Mesothelial cell of epicardium (in vitro differentiated cells): Measurements from ENCODE around the gene SYT8. TPM values are rescaled to one million over a fixed set of nuclear protein-coding genes. Genes with fewer than 3 reads are reported as not detected.

Source experiments
- DNase-seq, 2 experiments: peaks; one replicate each; pipeline ENCODE4 v3.0.0; 2021; ENCODE audit warnings: low spot score in 2 of 2; ENCODE audit not compliant: unreplicated experiment in 2 of 2
- H3K27ac Mint-ChIP-seq: 2 replicates; pipeline ENCODE4 v1.8.0; 2021; ENCODE audit warnings: mixed read lengths
- H3K27me3 Mint-ChIP-seq: 2 replicates; pipeline ENCODE4 v1.8.0; 2021; ENCODE audit warnings: low read depth, mixed read lengths
- H3K36me3 Mint-ChIP-seq: 2 replicates; pipeline ENCODE4 v1.8.0; 2021; ENCODE audit warnings: mixed read lengths
- H3K4me1 Mint-ChIP-seq: 2 replicates; pipeline ENCODE4 v1.8.0; 2021; ENCODE audit warnings: mixed read lengths
- H3K4me3 Mint-ChIP-seq: 2 replicates; pipeline ENCODE4 v1.8.0; 2021; ENCODE audit warnings: mild to moderate bottlenecking, moderate library complexity, mixed read lengths
- H3K9me3 Mint-ChIP-seq: 2 replicates; pipeline ENCODE4 v1.8.0; 2021; ENCODE audit warnings: mixed read lengths
- total RNA-seq: library from RNA; stranded (reverse); gene quantifications from 3 replicates; pipeline ENCODE4 v1.2.1, GENCODE V29; 2021
- TF ChIP-seq, protein P1 (sequence below): fragments of 200-600 bp; sonication (generic); IDR thresholded peaks from one replicate; pipeline ENCODE4 v1.5.0; 2021; ENCODE audit warnings: antibody characterized with exemption; ENCODE audit not compliant: unreplicated experiment

The SYT8 gene
- total RNA-seq, 1 donor from 2014 or later = 2.1 TPM

DNA sequence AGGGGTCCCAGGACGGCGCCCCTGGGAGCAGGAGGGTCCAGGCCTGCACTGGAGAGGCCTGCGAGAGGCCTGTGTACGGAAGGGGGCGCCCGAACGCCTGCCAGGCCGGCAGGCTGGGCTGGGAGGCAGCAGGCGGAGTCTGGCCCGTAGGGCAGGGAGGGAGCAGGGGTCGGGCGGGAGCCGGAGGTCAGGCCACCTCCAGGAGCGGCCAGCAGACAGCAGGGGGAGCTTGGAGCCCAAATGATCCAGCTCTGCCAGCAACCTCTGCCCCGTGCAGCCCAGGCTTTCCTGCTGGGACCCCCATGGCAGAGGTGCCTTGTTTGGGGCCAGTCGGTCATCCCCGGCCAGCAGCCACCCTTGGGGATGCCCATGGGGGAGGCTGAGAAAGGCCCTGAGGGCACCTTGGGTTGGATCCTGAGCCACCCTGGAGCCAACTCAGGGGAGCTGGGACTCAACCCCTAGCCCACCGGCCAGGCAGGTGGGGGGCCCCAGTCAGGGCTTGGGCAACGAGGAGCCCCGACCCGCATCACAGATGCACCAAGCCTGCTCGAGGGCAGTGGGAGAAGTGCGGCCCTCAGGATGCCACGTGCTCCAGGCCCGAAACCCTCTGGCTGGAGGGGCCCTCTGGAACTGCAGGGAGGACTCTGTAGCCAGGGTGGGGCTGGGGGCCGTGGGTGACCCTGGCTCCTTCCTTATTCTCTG, 9.6 kb upstream of the SYT8 start:
- no peaks in the 10 kb centered on the region for H3K36me3 Mint-ChIP-seq
- H3K4me3 Mint-ChIP-seq = no peak overlapping the region
- H3K27ac Mint-ChIP-seq = no peak overlapping the region
- peaks cover 40% of the 10 kb centered on the region for H3K4me1 Mint-ChIP-seq
- no peaks in the 10 kb centered on the region for H3K9me3 Mint-ChIP-seq
- no peak for DNase-seq
- TF ChIP-seq, protein P1, sequence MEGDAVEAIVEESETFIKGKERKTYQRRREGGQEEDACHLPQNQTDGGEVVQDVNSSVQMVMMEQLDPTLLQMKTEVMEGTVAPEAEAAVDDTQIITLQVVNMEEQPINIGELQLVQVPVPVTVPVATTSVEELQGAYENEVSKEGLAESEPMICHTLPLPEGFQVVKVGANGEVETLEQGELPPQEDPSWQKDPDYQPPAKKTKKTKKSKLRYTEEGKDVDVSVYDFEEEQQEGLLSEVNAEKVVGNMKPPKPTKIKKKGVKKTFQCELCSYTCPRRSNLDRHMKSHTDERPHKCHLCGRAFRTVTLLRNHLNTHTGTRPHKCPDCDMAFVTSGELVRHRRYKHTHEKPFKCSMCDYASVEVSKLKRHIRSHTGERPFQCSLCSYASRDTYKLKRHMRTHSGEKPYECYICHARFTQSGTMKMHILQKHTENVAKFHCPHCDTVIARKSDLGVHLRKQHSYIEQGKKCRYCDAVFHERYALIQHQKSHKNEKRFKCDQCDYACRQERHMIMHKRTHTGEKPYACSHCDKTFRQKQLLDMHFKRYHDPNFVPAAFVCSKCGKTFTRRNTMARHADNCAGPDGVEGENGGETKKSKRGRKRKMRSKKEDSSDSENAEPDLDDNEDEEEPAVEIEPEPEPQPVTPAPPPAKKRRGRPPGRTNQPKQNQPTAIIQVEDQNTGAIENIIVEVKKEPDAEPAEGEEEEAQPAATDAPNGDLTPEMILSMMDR = peak; percentile 39
- no peaks in the 10 kb centered on the region for H3K27me3 Mint-ChIP-seq

DNA sequence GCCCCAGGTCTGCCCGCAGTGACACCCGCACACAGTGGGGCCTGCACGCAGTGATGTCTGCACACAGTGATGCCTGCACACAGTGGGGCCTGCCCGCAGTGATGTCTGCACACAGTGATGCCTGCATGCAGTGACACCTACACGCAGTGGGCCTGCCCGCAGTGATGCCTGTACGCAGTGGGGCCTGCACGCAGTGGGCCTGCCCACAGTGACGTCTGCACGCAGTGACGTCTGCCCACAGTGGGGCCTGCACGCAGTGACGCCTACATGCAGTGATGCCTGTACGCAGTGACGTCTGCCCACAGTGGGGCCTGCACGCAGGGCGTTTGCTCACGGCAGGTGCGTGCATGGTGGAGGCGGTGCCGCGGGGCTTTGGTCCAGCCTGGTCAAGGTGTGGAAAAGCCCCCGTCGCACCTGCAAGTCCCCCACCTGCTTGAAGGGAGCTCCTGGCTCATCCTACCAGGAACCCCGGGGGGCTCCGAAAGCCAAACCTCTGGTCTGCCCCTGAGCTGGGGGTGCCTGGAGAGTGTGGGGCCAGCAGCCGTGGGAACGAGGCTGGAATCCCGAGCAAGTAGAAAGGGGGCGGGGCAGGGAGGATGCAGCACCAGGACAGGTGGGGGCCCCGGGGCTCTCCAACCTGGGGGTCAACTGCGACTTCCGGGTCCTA, 8.9 kb upstream of the SYT8 start:
- H3K4me1 Mint-ChIP-seq = peaks cover 40% of the 10 kb centered on the region
- H3K9me3 Mint-ChIP-seq = no peaks in the 10 kb centered on the region
- no peak for DNase-seq
- H3K27ac Mint-ChIP-seq = no peak overlapping the region
- TF ChIP-seq, protein P1 = no peak
- no peak overlapping the region for H3K4me3 Mint-ChIP-seq
- no peaks in the 10 kb centered on the region for H3K27me3 Mint-ChIP-seq
- no peaks in the 10 kb centered on the region for H3K36me3 Mint-ChIP-seq

DNA sequence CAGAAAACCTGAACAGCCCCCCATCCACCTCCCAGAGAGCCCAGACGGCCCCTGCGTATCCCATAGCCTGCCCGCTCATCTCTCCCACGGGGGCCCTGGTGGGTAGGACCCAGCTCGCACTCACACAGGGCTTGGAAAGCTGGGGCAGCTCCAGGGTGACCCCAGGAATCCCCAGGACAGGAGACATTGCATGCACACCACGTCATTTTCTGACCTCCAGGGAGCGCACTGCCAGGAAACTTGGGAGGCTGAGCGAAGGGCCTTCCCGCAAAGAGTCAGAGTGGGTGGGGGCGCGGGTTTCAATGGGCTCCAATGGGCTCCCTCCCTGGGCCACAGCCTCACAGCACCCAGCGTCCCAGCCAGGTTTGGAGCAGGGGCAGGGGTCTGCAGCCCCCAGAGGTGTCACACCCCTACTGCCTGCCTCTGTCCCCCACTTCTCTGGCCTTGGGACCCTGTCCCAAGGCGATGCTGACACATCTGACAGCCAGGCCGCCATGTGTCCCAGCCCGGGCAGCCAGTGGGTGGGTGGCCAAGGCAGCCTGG, 8.2 kb upstream of the SYT8 start:
- Mint-ChIP-seq H3K9me3 (no peaks in the 10 kb centered on the region), H3K4me1 (peaks cover 38% of the 10 kb centered on the region), H3K27ac (peak overlapping the region; percentile 66), H3K36me3 (no peaks in the 10 kb centered on the region), H3K4me3 (no peak overlapping the region), H3K27me3 (no peaks in the 10 kb centered on the region)
- no peak for DNase-seq
- TF ChIP-seq, protein P1 = no peak

DNA sequence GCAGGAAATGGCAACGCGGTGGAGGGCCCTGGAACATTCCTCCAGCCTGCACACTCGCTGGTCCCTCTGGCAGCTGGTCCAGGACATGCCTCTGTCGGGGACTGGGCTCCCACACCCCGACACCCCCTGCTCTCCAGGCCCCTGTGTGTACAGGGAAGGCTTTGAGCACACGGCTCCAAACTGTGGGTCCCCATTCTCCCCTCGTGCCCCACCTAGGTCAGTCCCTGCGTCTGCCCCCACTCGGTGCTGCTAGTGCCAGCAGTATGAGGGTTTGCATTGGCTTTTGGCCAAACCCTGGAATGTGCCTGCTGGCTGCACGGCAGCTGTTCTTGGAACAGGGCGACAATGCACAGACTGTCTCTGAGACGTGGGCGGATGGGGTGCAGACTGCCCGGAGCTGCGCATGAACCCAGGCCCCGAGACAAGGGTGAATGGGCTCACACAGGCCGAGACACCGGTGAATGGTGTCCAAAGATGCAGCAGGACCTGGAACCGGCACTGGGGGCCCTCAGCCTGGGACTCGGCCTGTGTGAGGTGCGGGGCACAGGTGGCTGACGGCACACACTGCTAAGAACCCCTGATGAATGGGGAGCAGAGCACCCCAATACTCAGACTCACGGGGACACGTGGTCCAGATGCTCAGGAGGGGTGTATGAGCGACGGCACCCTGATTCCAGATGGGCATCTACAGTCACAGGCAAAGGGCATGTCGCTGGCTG, 7.5 kb upstream of the SYT8 start:
- Mint-ChIP-seq H3K27ac (peak overlapping the region; percentile 40), H3K36me3 (no peaks in the 10 kb centered on the region), H3K9me3 (no peaks in the 10 kb centered on the region), H3K4me1 (peaks cover 42% of the 10 kb centered on the region), H3K4me3 (no peak overlapping the region), H3K27me3 (no peaks in the 10 kb centered on the region)
- TF ChIP-seq, protein P1 = no peak
- DNase-seq = peak in 1 of 2 experiments; percentile 68

DNA sequence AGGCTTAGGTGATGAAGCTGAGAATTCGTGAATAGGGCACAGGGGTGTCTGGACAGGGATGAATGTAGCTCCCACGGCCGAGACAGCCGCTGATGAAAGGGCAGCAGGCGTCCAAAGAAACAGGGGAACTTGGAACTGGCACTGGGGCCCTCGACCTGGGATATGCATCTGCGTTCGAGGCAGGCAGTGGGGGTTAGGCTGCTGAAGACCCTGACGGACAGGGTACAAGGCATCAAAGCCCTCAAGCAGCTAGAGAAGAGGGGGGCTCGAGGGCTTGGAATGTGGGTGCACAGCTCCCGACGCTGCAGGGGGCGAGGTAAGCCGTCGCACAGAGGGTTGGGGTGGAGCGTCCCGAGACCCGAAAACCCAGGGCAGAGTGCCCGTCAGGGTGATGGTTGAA, 6.9 kb upstream of the SYT8 start:
- TF ChIP-seq, protein P1 = no peak
- no peak overlapping the region for H3K4me3 Mint-ChIP-seq
- no peaks in the 10 kb centered on the region for H3K27me3 Mint-ChIP-seq
- no peaks in the 10 kb centered on the region for H3K9me3 Mint-ChIP-seq
- peak overlapping the region; percentile 6 for H3K27ac Mint-ChIP-seq
- DNase-seq = no peak
- H3K36me3 Mint-ChIP-seq = no peaks in the 10 kb centered on the region
- peaks cover 45% of the 10 kb centered on the region for H3K4me1 Mint-ChIP-seq
